GM21360 (cell line): ENCODE results near the gene USP24.

ENCODE experiments used
- ATAC-seq: cut with Tn5 transposase; IDR thresholded peaks from one replicate; pipeline ENCODE4 v1.9.1; 2021; ENCODE audit warnings: mild to moderate bottlenecking, moderate library complexity; ENCODE audit not compliant: unreplicated experiment

The USP24 gene

GRCh38 chr1:55073187-55073916 is 141.8 kb downstream of the USP24 start:
- no peak for ATAC-seq

- no peak for ATAC-seq
Observed at GRCh38 chr1:55071477-55071876, 143.7 kb downstream of the USP24 start.

- no peak for ATAC-seq
Observed at GRCh38 chr1:55070293-55071164, 144.6 kb downstream of the USP24 start.

GRCh38 chr1:55069280-55069679 is 145.9 kb downstream of the USP24 start:
- no peak for ATAC-seq

- no peak for ATAC-seq
Observed at GRCh38 chr1:55068638-55069037, 146.5 kb downstream of the USP24 start.

- ATAC-seq, result no peak
Observed at GRCh38 chr1:55067914-55068313, 147.2 kb downstream of the USP24 start.

- ATAC-seq, result no peak
Observed at GRCh38 chr1:55067022-55067778, 148.0 kb downstream of the USP24 start.

- no peak for ATAC-seq
Observed at GRCh38 chr1:55065648-55066047, 149.5 kb downstream of the USP24 start.

GRCh38 chr1:55064861-55065263 is 150.3 kb downstream of the USP24 start:
- ATAC-seq, result no peak

GRCh38 chr1:55064071-55064581 is 151.0 kb downstream of the USP24 start:
- no peak for ATAC-seq

- ATAC-seq, result no peak
Observed at GRCh38 chr1:55063577-55063942, 151.6 kb downstream of the USP24 start.

- ATAC-seq, result no peak
Observed at GRCh38 chr1:55062801-55063576, 152.2 kb downstream of the USP24 start.

GRCh38 chr1:55061706-55062321 is 153.3 kb downstream of the USP24 start:
- ATAC-seq, result no peak

GRCh38 chr1:55061000-55061705 is 154.0 kb downstream of the USP24 start:
- no peak for ATAC-seq

GRCh38 chr1:55060133-55060999 is 154.8 kb downstream of the USP24 start:
- ATAC-seq, result no peak

GRCh38 chr1:55059302-55060132 is 155.6 kb downstream of the USP24 start:
- ATAC-seq, result no peak

GRCh38 chr1:55057956-55058298 is 157.2 kb downstream of the USP24 start:
- no peak for ATAC-seq
